GM12878 (cell line): Measurements from ENCODE around the gene PEX16.

Experiments
- CTCF ChIP-seq, 3 experiments: IDR thresholded peaks in 2 of 3; conservative IDR thresholded peaks in 1 of 3; 2 replicates each; pipeline ENCODE4 v1.5.1; 2011; ENCODE audit warnings: low read depth in 3 of 3, low read length in 3 of 3, mild to moderate bottlenecking in 3 of 3, control low read depth in 2 of 3, moderate library complexity in 2 of 3, inconsistent platforms in 1 of 3, mixed read lengths in 1 of 3; ENCODE audit not compliant: control insufficient read depth in 2 of 3, insufficient read depth in 1 of 3; ENCODE audit errors: extremely low read depth in 1 of 3
- EP300 ChIP-seq, 2 experiments: fragments of 150-350 bp in 1 of 2; IDR thresholded peaks; 2 replicates each; pipeline ENCODE4 v1.6.1; 2011 to 2012; ENCODE audit warnings: low read depth in 2 of 2, low read length in 2 of 2, borderline replicate concordance in 1 of 2, improper control_type of control experiment in 1 of 2, inconsistent platforms in 1 of 2; ENCODE audit not compliant: control insufficient read depth in 1 of 2
- POLR2AphosphoS5 ChIP-seq: IDR thresholded peaks from 2 replicates; pipeline ENCODE4 v1.6.1; 2011; ENCODE audit warnings: mild to moderate bottlenecking, low read length, inconsistent platforms
- SUZ12 ChIP-seq: fragments of 200-600 bp; sonication (generic); IDR thresholded peaks from one replicate; pipeline ENCODE4 v1.6.1; 2018; ENCODE audit warnings: antibody characterized with exemption, mild to moderate bottlenecking; ENCODE audit not compliant: unreplicated experiment

GRCh38 chr11:45904309-45904915, 13.3 kb downstream of the PEX16 start:
- TF ChIP-seq CTCF (IDR thresholded peaks at IDR 0.05 in 2 of 3, conservative IDR thresholded peaks at IDR 0.05 in 1 of 3; ENCODE audit: control insufficient read depth in 2 of 3, extremely low read depth in 1 of 3, insufficient read depth in 1 of 3, low read depth in 3 of 3, low read length in 3 of 3) (no peak), POLR2AphosphoS5 (no peak), EP300 (IDR thresholded peaks at IDR 0.05; ENCODE audit: borderline replicate concordance in 1 of 2, control insufficient read depth in 1 of 2, low read depth in 2 of 2, low read length in 2 of 2) (no peak), SUZ12 (no peak)
